Measurements from ENCODE around the gene CHD5.

DNA sequence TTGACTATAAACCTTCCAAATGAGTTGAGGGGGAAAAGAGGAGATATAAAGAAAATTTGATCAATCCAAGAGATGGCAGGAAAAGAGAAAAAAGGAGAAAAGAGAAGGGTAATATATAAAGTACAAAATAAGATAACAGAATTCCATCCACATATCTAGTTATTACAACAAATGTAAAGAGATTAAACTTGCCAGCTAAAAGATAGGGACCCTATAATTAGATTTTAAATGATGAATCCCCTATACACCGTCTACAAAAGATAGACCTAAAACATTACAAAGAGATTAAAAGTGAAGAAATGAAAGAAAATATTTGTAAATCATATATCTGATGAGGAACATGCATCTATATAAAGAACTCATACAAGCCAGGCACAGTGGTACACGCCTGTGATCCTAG is 63.1 kb downstream of the CHD5 start:
- TF ChIP-seq POLR2AphosphoS5 (IDR thresholded peaks at IDR 0.05; ENCODE audit: low read depth, low read length) (no peak), POLR2A (IDR thresholded peaks at IDR 0.05; ENCODE audit: low read depth, low read length) (no peak)

All from GM12891 (cell line).